Left ventricle myocardium inferior (tissue), 1 donor: ENCODE measurements around the gene FKBP15. TPM values are rescaled to one million over a fixed set of nuclear protein-coding genes. Genes with fewer than 3 reads are reported as not detected.

Experiments used
- DNase-seq: peaks from one replicate; pipeline ENCODE4 v3.0.0-alpha.2; 2020
- H3K27ac ChIP-seq: fragments of 200-600 bp; replicated peaks from 2 replicates; pipeline ENCODE4 v1.8.0; 2021
- H3K27me3 ChIP-seq: fragments of 200-600 bp; 2 replicates; pipeline ENCODE4 v1.8.0; 2021; ENCODE audit warnings: low read depth
- H3K36me3 ChIP-seq: fragments of 200-600 bp; 2 replicates; pipeline ENCODE4 v1.8.0; 2021
- H3K4me1 ChIP-seq: fragments of 200-600 bp; 2 replicates; pipeline ENCODE4 v1.8.0; 2021
- H3K4me3 ChIP-seq: fragments of 200-600 bp; 2 replicates; pipeline ENCODE4 v1.8.0; 2021; ENCODE audit warnings: mild to moderate bottlenecking, moderate library complexity
- H3K9me3 ChIP-seq: fragments of 200-600 bp; replicated peaks from 2 replicates; pipeline ENCODE4 v1.8.0; 2021
- intact Hi-C: fragments of 100-400 bp; cut with micrococcal nuclease; formaldehyde crosslinking; loops from one replicate; pipeline ENCODE4 v1.11.0; 2022
- total RNA-seq: library from RNA; stranded (reverse); fragmentation: NEBNext Ultra II Directional; extraction: Animal tissue kit (Norgen Biotek cat#: 25700); gene quantifications from one replicate; pipeline ENCODE4 v1.2.1, GENCODE V29; 2021
- TF ChIP-seq, protein P1 (sequence below): fragments of 200-600 bp; IDR thresholded peaks from 2 replicates; pipeline ENCODE4 v1.8.0; 2021; ENCODE audit warnings: antibody characterized with exemption, mild to moderate bottlenecking, borderline replicate concordance
- donor health status: DM: no; HTN: yes; CAD: no; lungs with severe emphysema.

The FKBP15 gene
- total RNA-seq, 1 donor from 2014 or later = 19.0 TPM

DNA sequence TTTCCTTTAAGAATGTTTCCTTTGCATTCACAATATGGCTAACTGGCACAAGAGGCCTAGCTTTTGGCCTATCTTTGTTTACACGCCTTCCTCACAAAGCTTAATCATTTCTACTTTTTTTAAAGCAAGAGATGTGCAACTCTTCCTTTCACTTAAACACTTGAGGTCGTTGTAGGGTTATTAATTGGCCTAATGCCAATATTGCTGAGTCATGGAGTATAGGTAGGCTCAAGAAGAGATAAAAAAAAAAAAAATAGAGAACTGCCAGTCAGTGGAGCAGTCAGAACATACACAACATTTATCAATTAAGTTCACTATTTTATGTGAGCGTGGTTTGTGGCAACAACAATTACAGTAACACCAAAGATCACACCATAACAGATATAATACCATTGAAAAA lies 5.9 kb downstream of the FKBP15 start:
- Histone ChIP-seq H3K4me3 (no peak overlapping the region), H3K9me3 (no peaks in the 10 kb centered on the region), H3K4me1 (peaks cover 38% of the 10 kb centered on the region), H3K36me3 (peaks cover 16% of the 10 kb centered on the region), H3K27me3 (no peaks in the 10 kb centered on the region), H3K27ac (no peak overlapping the region)
- intact Hi-C loops = no loop called here
- TF ChIP-seq, protein P1, sequence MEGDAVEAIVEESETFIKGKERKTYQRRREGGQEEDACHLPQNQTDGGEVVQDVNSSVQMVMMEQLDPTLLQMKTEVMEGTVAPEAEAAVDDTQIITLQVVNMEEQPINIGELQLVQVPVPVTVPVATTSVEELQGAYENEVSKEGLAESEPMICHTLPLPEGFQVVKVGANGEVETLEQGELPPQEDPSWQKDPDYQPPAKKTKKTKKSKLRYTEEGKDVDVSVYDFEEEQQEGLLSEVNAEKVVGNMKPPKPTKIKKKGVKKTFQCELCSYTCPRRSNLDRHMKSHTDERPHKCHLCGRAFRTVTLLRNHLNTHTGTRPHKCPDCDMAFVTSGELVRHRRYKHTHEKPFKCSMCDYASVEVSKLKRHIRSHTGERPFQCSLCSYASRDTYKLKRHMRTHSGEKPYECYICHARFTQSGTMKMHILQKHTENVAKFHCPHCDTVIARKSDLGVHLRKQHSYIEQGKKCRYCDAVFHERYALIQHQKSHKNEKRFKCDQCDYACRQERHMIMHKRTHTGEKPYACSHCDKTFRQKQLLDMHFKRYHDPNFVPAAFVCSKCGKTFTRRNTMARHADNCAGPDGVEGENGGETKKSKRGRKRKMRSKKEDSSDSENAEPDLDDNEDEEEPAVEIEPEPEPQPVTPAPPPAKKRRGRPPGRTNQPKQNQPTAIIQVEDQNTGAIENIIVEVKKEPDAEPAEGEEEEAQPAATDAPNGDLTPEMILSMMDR = no peak
- no peak for DNase-seq

DNA sequence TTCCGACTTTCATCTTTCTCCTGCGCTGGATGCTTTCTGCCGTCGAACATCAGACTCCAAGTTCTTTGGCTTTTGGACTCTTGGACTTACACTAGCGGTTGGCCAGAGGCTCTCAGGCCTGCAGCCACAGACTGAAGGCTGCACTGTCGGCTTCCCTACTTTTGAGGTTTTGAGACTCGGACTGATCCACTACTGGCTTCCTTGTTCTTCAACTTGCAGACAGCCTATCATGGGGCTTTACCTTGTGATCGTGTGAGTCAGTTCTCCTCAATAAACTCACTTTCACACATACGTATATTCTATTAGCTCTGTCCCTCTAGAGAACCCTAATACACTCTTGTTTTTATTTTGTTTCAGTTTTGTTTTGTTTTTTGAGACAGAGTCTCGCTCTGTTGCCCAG lies 10.3 kb downstream of the FKBP15 start:
- DNase-seq = no peak
- Histone ChIP-seq H3K36me3 (peaks cover 54% of the 10 kb centered on the region), H3K4me3 (no peak overlapping the region), H3K9me3 (no peaks in the 10 kb centered on the region), H3K27me3 (no peaks in the 10 kb centered on the region), H3K4me1 (peaks cover 19% of the 10 kb centered on the region), H3K27ac (no peak overlapping the region)
- TF ChIP-seq, protein P1 = no peak
- intact Hi-C loops = no loop called here

DNA sequence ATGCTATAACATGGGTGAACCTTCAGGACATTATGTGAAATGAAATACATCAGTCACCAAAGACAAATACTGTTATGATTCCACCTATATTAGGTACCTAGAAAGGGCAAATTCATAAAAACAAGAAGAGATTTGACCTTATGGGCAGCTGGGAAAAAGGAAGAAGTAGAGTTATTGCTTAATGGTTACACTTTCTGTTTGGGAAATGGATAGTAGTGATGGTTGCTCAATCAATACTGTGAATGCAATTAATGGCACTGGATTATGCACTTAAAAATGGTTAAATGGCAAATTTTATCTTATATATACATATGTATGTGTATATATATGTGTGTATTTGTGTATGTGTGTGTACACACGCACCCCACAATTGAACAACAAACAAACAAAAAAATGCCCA lies 15.2 kb downstream of the FKBP15 start:
- no peaks in the 10 kb centered on the region for H3K9me3 ChIP-seq
- no peak for DNase-seq
- TF ChIP-seq, protein P1 = no peak
- intact Hi-C loops = no loop called here
- no peaks in the 10 kb centered on the region for H3K27me3 ChIP-seq
- peaks cover 9% of the 10 kb centered on the region for H3K4me1 ChIP-seq
- H3K27ac ChIP-seq = no peak overlapping the region
- H3K4me3 ChIP-seq = no peak overlapping the region
- H3K36me3 ChIP-seq = peaks cover 89% of the 10 kb centered on the region

DNA sequence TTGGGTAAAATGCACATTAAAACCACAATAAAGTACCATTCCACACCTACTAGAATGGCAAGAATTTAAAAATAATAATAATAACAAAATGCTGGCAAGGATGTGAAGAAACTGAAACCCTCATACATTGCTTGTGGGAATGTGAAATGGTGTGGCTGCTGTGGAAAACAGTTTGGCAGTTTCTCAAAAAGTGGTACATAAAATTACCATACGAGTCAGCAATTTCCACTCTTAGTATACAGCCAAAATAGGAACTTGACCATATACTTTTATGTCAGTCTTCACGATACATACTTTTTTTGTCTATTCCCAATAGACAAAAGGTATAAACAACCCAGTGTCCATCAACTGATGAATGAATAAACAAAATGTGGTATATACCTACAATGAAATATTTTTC lies 15.6 kb downstream of the FKBP15 start:
- DNase-seq = no peak
- no peaks in the 10 kb centered on the region for H3K27me3 ChIP-seq
- H3K36me3 ChIP-seq = peaks cover 87% of the 10 kb centered on the region
- no peak overlapping the region for H3K4me3 ChIP-seq
- intact Hi-C loops = no loop called here
- TF ChIP-seq, protein P1 = no peak
- no peaks in the 10 kb centered on the region for H3K9me3 ChIP-seq
- H3K27ac ChIP-seq = no peak overlapping the region
- H3K4me1 ChIP-seq = peaks cover 9% of the 10 kb centered on the region

DNA sequence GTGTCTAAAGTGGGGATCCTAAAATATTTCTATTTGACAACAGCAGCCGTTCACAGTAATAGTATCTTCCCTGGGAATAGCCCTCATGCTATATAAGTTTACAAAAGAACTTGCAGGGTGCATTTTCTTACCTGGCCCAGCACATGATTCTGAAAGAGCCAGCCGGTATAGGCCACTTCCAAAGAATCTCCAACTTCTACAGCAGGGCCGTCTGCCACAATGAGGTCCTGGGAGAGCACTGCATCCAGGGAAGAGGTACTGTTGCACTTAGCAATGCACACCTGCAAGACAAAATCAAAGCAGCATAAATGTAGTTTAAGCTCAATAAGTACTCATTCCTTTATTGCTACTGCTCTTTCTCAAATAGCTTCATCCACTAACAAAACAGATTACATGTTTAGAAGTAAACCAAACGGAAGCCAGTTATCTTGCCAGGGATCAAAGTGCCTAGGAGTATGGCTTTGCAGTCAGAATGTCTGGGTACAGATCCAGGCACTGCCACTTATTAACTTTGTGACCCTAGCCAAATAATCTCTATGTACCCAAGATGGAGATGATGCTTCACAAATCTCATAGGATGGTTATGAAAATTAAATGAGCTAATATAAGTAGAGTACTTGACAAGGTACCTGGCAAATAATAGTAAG lies 21.3 kb downstream of the FKBP15 start:
- TF ChIP-seq, protein P1 = no peak
- no peak overlapping the region for H3K4me3 ChIP-seq
- H3K27ac ChIP-seq = no peak overlapping the region
- H3K9me3 ChIP-seq = no peaks in the 10 kb centered on the region
- no peaks in the 10 kb centered on the region for H3K27me3 ChIP-seq
- no peaks in the 10 kb centered on the region for H3K4me1 ChIP-seq
- peaks cover 89% of the 10 kb centered on the region for H3K36me3 ChIP-seq
- intact Hi-C loops = no loop called here
- DNase-seq = no peak

DNA sequence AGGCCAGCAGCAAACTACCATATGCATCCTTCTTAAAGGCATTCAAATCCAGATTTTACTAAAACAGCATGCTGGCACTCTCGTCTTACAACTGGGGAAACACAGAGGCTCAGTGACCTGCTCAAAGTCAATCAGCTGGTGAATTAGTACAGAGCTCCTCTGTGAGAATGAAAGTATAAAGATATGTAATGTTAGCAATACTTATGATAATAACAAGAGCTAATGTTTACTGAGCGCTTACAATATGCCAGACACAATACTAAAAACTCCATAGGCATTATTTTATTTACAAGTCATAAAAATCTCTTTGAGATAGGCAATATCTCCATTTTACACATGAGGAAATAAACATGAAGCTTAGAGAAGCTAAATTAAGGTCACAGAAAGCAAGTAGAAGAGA lies 28.6 kb downstream of the FKBP15 start:
- Histone ChIP-seq H3K36me3 (peaks cover 83% of the 10 kb centered on the region), H3K27me3 (no peaks in the 10 kb centered on the region), H3K4me1 (peaks cover 17% of the 10 kb centered on the region), H3K27ac (no peak overlapping the region), H3K9me3 (no peaks in the 10 kb centered on the region), H3K4me3 (no peak overlapping the region)
- intact Hi-C loops = no loop called here
- TF ChIP-seq, protein P1 = no peak
- DNase-seq = no peak
